ENCODE results near the gene CYP27C1.

DNA sequence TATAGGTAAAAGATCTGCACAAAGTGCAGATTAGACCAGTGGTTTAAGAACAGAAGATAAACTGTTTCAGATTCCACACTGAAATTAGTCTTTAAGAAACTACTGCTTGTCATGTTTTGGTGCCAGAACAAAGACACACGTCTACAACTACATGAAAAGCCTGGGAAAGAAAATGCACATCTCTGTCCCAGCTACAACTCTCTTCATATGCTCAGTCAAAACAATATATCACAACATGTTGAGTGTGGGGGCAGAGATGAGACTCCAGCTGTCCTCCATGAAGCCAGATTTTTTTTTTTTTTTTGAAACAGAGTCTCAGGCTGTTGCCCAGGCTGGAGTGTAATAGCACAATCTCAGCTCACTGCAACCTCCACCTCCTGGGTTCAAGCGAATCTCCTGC is 60.6 kb downstream of the CYP27C1 start:
- TF ChIP-seq CREM (IDR thresholded peaks at IDR 0.05) (no peak), CREM (CRISPR knock-in tag; IDR thresholded peaks at IDR 0.05) (no peak), SMARCE1 (IDR thresholded peaks at IDR 0.05; ENCODE audit: borderline replicate concordance) (no peak), ZNF670 (CRISPR knock-in tag; IDR thresholded peaks at IDR 0.05; ENCODE audit: borderline replicate concordance) (no peak)

Measured in HepG2 (cell line).